Right lobe of liver (tissue), 6 donors: Measurements from ENCODE around the gene CES4A. TPM values are rescaled to one million over a fixed set of nuclear protein-coding genes. Genes with fewer than 3 reads are reported as not detected.

ENCODE experiments used
- ATAC-seq, 4 donors: fragments of 200-7000 bp; cut with Tn5 transposase; one replicate each; pipeline ENCODE4 v1.9.1; 2020; ENCODE audit warnings: mild to moderate bottlenecking in 4 of 4, moderate library complexity in 4 of 4
- DNase-seq, 3 donors: peaks; one replicate each; pipeline ENCODE4 v3.0.0-alpha.2; 2020
- H3K27ac ChIP-seq, 3 donors: fragments of 200-600 bp; one replicate each; pipeline ENCODE4 v1.8.0; 2022
- H3K27me3 ChIP-seq, 2 donors: fragments of 200-600 bp; one replicate each; pipeline ENCODE4 v1.8.0; 2022
- H3K36me3 ChIP-seq, 4 donors: fragments of 200-600 bp; sonication (generic) in 1 of 4; one replicate each; pipeline versions ENCODE4 v1.5.1 to v1.8.0; 2017 to 2022; ENCODE audit warnings: control low read depth in 1 of 4
- H3K4me1 ChIP-seq, 4 donors: fragments of 200-600 bp; sonication (generic) in 1 of 4; one replicate each; pipeline versions ENCODE4 v1.5.1 to v1.8.0; 2017 to 2022; ENCODE audit warnings: control low read depth in 1 of 4
- H3K4me3 ChIP-seq, 3 donors: fragments of 200-600 bp; one replicate each; pipeline ENCODE4 v1.8.0; 2022
- H3K9me3 ChIP-seq, 4 donors: fragments of 200-600 bp; sonication (generic) in 1 of 4; one replicate each; pipeline versions ENCODE4 v1.5.1 to v1.8.0; 2017 to 2022; ENCODE audit warnings: control low read depth in 1 of 4
- POLR2A ChIP-seq: fragments of 450-650 bp; IDR thresholded peaks from one replicate; pipeline ENCODE4 v1.6.1; 2017; ENCODE audit warnings: antibody characterized with exemption, mild to moderate bottlenecking
- WGBS: methylation state at CpG from one replicate; pipeline ENCODE4 v1.1.6; 2018; ENCODE audit warnings: low coverage, low lambda C conversion rate; ENCODE audit not compliant: insufficient coverage; ENCODE audit errors: missing lambda C conversion rate; 5-methylcytosine and 5-hydroxymethylcytosine counted together
- intact Hi-C, 2 donors: fragments of 100-400 bp; cut with DNase I; formaldehyde crosslinking; loops; one replicate each; pipeline versions ENCODE4 v1.11.2 to v1.14.1; 2022
- small RNA-seq, 2 experiments: library from RNA; depleted of rRNA; stranded (forward); fragments of <200 nt; gene quantifications; one replicate each; pipeline ENCODE3, GENCODE V24; 2016
- total RNA-seq, 6 experiments: library from RNA; depleted of rRNA in 2 of 6; stranded (reverse); fragments of >200 nt in 2 of 6; fragmentation: NEBNext Ultra II Directional in 3 of 6; extraction: Animal tissue kit (Norgen Biotek cat#: 25700) in 3 of 6; gene quantifications; one replicate each; pipeline versions ENCODE4 v1.1.0 to v1.2.4, GENCODE V29; 2016 to 2023
- TF ChIP-seq, protein P1 (sequence below), 4 donors: fragments of 200-600 bp in 3 of 4; fragments of 450-650 bp in 1 of 4; IDR thresholded peaks; one replicate each; pipeline versions ENCODE4 v1.5.1 to v1.8.0; 2016 to 2022; ENCODE audit warnings: antibody characterized with exemption in 4 of 4, mild to moderate bottlenecking in 2 of 4
- donor health status: DM: no; HTN: yes; CAD: no.
- donor health status: DM: no; HTN: no; CAD: no.
- donor health status: DM: no; HTN: no; CAD: no.
- donor health status: DM: no; HTN: yes; CAD: no.
- donor health status: DM: no; HTN: yes; CAD: no.

CES4A gene
- total RNA-seq, 6 experiments from 2014 or later, result 5.2 to 54.7 (median 15.3) TPM

GRCh38 chr16:67055712-67056487, 67.5 kb downstream of the CES4A start:
- Histone ChIP-seq H3K27me3 (no peaks in the 10 kb centered on the region), H3K9me3 (no peaks in the 10 kb centered on the region), H3K4me1 (no peaks in the 10 kb centered on the region), H3K4me3 (no peak overlapping the region), H3K27ac (no peak overlapping the region), H3K36me3 (no peaks in the 10 kb centered on the region)
- 68% methylated on average over 4 of the region's 4 CpGs for WGBS
- ATAC-seq, result no peak
- DNase-seq, result no peak
- intact Hi-C loops, result no loop called here
- TF ChIP-seq POLR2A, result no peak
- TF ChIP-seq, protein P1, sequence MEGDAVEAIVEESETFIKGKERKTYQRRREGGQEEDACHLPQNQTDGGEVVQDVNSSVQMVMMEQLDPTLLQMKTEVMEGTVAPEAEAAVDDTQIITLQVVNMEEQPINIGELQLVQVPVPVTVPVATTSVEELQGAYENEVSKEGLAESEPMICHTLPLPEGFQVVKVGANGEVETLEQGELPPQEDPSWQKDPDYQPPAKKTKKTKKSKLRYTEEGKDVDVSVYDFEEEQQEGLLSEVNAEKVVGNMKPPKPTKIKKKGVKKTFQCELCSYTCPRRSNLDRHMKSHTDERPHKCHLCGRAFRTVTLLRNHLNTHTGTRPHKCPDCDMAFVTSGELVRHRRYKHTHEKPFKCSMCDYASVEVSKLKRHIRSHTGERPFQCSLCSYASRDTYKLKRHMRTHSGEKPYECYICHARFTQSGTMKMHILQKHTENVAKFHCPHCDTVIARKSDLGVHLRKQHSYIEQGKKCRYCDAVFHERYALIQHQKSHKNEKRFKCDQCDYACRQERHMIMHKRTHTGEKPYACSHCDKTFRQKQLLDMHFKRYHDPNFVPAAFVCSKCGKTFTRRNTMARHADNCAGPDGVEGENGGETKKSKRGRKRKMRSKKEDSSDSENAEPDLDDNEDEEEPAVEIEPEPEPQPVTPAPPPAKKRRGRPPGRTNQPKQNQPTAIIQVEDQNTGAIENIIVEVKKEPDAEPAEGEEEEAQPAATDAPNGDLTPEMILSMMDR (IDR thresholded peaks at IDR 0.05), result no peak

Small RNA genes within 50 kb of the gene (small RNA-seq; reads per million reads assigned to genes)
- 0 reads per million in 2 experiments for gene RN7SL543P

Other genes with a start within 250 kb of the CES4A start
- gene DYNC1LI2, start 237.0 kb upstream of the CES4A start, total RNA-seq, result 10 to 100 TPM; 30.5 to 44.1 (median 37.9) TPM
- gene TERB1, start 187.0 kb upstream of the CES4A start, total RNA-seq, result not detected
- gene NAE1, start 157.6 kb upstream of the CES4A start, total RNA-seq, result 10 to 100 TPM; 16.4 to 22.7 (median 20.2) TPM
- gene CA7, start 144.2 kb upstream of the CES4A start, total RNA-seq, result not detected
- 10 to 100 TPM in 3 of 6 experiments, 1 to 10 TPM in 3; 5.1 to 15.5 (median 10.8) TPM for gene PDP2, start 108.1 kb upstream of the CES4A start, total RNA-seq
- gene CDH16, start 69.7 kb upstream of the CES4A start, total RNA-seq, result under 1 TPM in 4 of 6 experiments, not detected in 2; 0.07 to 0.47 (median 0.22) TPM
- gene RRAD, start 63.1 kb upstream of the CES4A start, total RNA-seq, result 1 to 10 TPM in 3 of 6 experiments, under 1 TPM in 2, not detected in 1; 0.51 to 7.7 (median 3.0) TPM
- gene CIAO2B, start 54.2 kb upstream of the CES4A start, total RNA-seq, result 100 to 1,000 TPM in 2 of 6 experiments, 10 to 100 TPM in 4; 40.6 to 111 (median 47.4) TPM
- gene CES2, start 53.1 kb upstream of the CES4A start, total RNA-seq, result 100 to 1,000 TPM; 226 to 357 (median 263) TPM
- gene CES3, start 27.3 kb upstream of the CES4A start, total RNA-seq, result 10 to 100 TPM; 19.1 to 82.4 (median 35.9) TPM
- gene CBFB, start 40.6 kb downstream of the CES4A start, total RNA-seq, result 10 to 100 TPM in 5 of 6 experiments, 1 to 10 TPM in 1; 7.9 to 23.3 (median 18.9) TPM
- 10 to 100 TPM; 22.3 to 45.1 (median 32.4) TPM for gene PHAF1, start 121.4 kb downstream of the CES4A start, total RNA-seq
- gene B3GNT9, start 162.4 kb downstream of the CES4A start, total RNA-seq, result 1 to 10 TPM in 5 of 6 experiments, under 1 TPM in 1; 0.95 to 3.9 (median 1.7) TPM
- gene TRADD, start 171.3 kb downstream of the CES4A start, total RNA-seq, result 10 to 100 TPM in 4 of 6 experiments, 1 to 10 TPM in 2; 9.5 to 16.3 (median 10.6) TPM
- 10 to 100 TPM in 4 of 6 experiments, 1 to 10 TPM in 2; 6.1 to 15.0 (median 11.6) TPM for gene FBXL8, start 171.4 kb downstream of the CES4A start, total RNA-seq
- 10 to 100 TPM; 10.4 to 44.1 (median 30.1) TPM for gene HSF4, start 176.2 kb downstream of the CES4A start, total RNA-seq
- 10 to 100 TPM; 21.5 to 44.3 (median 28.1) TPM for gene NOL3, start 181.9 kb downstream of the CES4A start, total RNA-seq
- 10 to 100 TPM in 2 of 6 experiments, 1 to 10 TPM in 4; 3.5 to 13.8 (median 9.3) TPM for gene MATCAP1, start 195.4 kb downstream of the CES4A start, total RNA-seq
- 1 to 10 TPM; 1.8 to 4.3 (median 2.5) TPM for gene EXOC3L1, start 201.5 kb downstream of the CES4A start, total RNA-seq
- gene E2F4, start 203.6 kb downstream of the CES4A start, total RNA-seq, result 10 to 100 TPM; 14.4 to 36.4 (median 22.4) TPM
- gene ELMO3, start 210.5 kb downstream of the CES4A start, total RNA-seq, result 1 to 10 TPM; 1.8 to 8.0 (median 4.6) TPM
- gene TMEM208, start 238.5 kb downstream of the CES4A start, total RNA-seq, result 10 to 100 TPM; 32.6 to 58.7 (median 40.5) TPM